Hepatocyte (in vitro differentiated cells): Measurements from ENCODE around the gene TWIST2. TPM values are rescaled to one million over a fixed set of nuclear protein-coding genes. Genes with fewer than 3 reads are reported as not detected.

Experiments
- DNase-seq: peaks from one replicate; pipeline ENCODE4 v3.0.0-alpha.2; 2016; ENCODE audit warnings: low spot score
- H2AFZ ChIP-seq: fragments of 200-600 bp; sonication (generic); 2 replicates; pipeline ENCODE4 v1.6.0; 2016; ENCODE audit warnings: antibody characterized with exemption, mild to moderate bottlenecking
- H3K27ac ChIP-seq: fragments of 200-600 bp; sonication (generic); 2 replicates; pipeline ENCODE4 v1.5.1; 2016; ENCODE audit warnings: mild to moderate bottlenecking
- H3K27me3 ChIP-seq: fragments of 200-600 bp; sonication (generic); 2 replicates; pipeline ENCODE4 v1.6.1; 2016
- H3K36me3 ChIP-seq: fragments of 200-600 bp; sonication (generic); replicated peaks from 2 replicates; pipeline ENCODE4 v1.5.1; 2016; ENCODE audit warnings: low read depth; ENCODE audit not compliant: insufficient read depth
- H3K4me1 ChIP-seq: fragments of 200-600 bp; sonication (generic); 2 replicates; pipeline ENCODE4 v1.5.1; 2016; ENCODE audit warnings: mild to moderate bottlenecking, moderate library complexity; ENCODE audit not compliant: insufficient read depth
- H3K4me2 ChIP-seq: fragments of 200-600 bp; sonication (generic); 2 replicates; pipeline ENCODE4 v1.6.0; 2016
- H3K4me3 ChIP-seq: fragments of 200-600 bp; sonication (generic); 2 replicates; pipeline ENCODE4 v1.5.1; 2016; ENCODE audit warnings: mild to moderate bottlenecking
- H3K79me2 ChIP-seq: fragments of 200-600 bp; sonication (generic); 2 replicates; pipeline ENCODE4 v1.6.0; 2017; ENCODE audit warnings: mild to moderate bottlenecking
- H3K9me2 ChIP-seq: fragments of 200-600 bp; sonication (generic); replicated peaks from 2 replicates; pipeline ENCODE4 v1.6.0; 2017; ENCODE audit warnings: mild to moderate bottlenecking; ENCODE audit not compliant: insufficient read depth
- H3K9me3 ChIP-seq: fragments of 200-600 bp; sonication (generic); 2 replicates; pipeline ENCODE4 v1.5.1; 2016; ENCODE audit warnings: low read depth, mild to moderate bottlenecking
- H4K20me1 ChIP-seq: fragments of 200-600 bp; sonication (generic); 2 replicates; pipeline ENCODE4 v1.6.0; 2016; ENCODE audit warnings: mild to moderate bottlenecking; ENCODE audit not compliant: insufficient read depth, poor library complexity, severe bottlenecking
- CTCF ChIP-seq: fragments of 200-600 bp; sonication (generic); IDR thresholded peaks from 2 replicates; pipeline ENCODE4 v1.5.1; 2016; ENCODE audit warnings: antibody characterized with exemption, mild to moderate bottlenecking; ENCODE audit not compliant: poor library complexity
- EZH2 ChIP-seq: fragments of 200-600 bp; sonication (generic); IDR thresholded peaks from 2 replicates; pipeline ENCODE4 v1.6.1; 2016; ENCODE audit warnings: antibody characterized with exemption, mild to moderate bottlenecking, borderline replicate concordance
- EZH2phosphoT487 ChIP-seq: fragments of 200-600 bp; sonication (generic); IDR thresholded peaks from one replicate; pipeline ENCODE4 v1.6.1; 2018; ENCODE audit warnings: antibody characterized with exemption, mild to moderate bottlenecking, low read depth, moderate library complexity; ENCODE audit not compliant: unreplicated experiment, severe bottlenecking
- WGBS: methylation state at CpG from one replicate; pipeline ENCODE4 v1.1.6; 2016; ENCODE audit warnings: low lambda C conversion rate; ENCODE audit errors: missing lambda C conversion rate; 5-methylcytosine and 5-hydroxymethylcytosine counted together
- polyA plus RNA-seq: library from polyadenylated mRNA; unstranded; fragments of >200 nt; fragmentation: Nextera tagmentation; extraction: Ambion mirVana; gene quantifications from 2 replicates; pipeline ENCODE4 v1.2.1, GENCODE V29; 2016
- total RNA-seq: library from RNA; depleted of rRNA; stranded (reverse); fragments of >200 nt; gene quantifications from 2 replicates; pipeline ENCODE4 v1.2.3, GENCODE V29; 2014

TWIST2 gene
- total and polyA plus RNA-seq, 2 experiments from 2014 or later, result 13.5 to 19.7 TPM

GRCh38 chr2:238908960-238909951, 61.4 kb downstream of the TWIST2 start:
- H3K9me2 ChIP-seq, result no peaks in the 10 kb centered on the region
- H2AFZ ChIP-seq, result no peak overlapping the region
- no peak for DNase-seq
- no peak for TF ChIP-seq EZH2
- TF ChIP-seq EZH2phosphoT487, result no peak
- no peak overlapping the region for H3K4me2 ChIP-seq
- H3K9me3 ChIP-seq, result no peaks in the 10 kb centered on the region
- no peak overlapping the region for H3K4me3 ChIP-seq
- H3K36me3 ChIP-seq, result no peaks in the 10 kb centered on the region
- no peaks in the 10 kb centered on the region for H4K20me1 ChIP-seq
- no peaks in the 10 kb centered on the region for H3K27me3 ChIP-seq
- peak overlapping the region; percentile 20 for H3K27ac ChIP-seq
- no peaks in the 10 kb centered on the region for H3K4me1 ChIP-seq
- 74% methylated on average over 39 of the region's 43 CpGs for WGBS
- no peaks in the 10 kb centered on the region for H3K79me2 ChIP-seq

- no peaks in the 10 kb centered on the region for H3K9me3 ChIP-seq
- H3K79me2 ChIP-seq, result no peaks in the 10 kb centered on the region
- no peaks in the 10 kb centered on the region for H3K36me3 ChIP-seq
- TF ChIP-seq CTCF, result no peak
- TF ChIP-seq EZH2phosphoT487, result no peak
- TF ChIP-seq EZH2, result no peak
- H3K27me3 ChIP-seq, result no peaks in the 10 kb centered on the region
- no peak overlapping the region for H3K4me2 ChIP-seq
- H3K4me3 ChIP-seq, result no peak overlapping the region
- no peak overlapping the region for H3K27ac ChIP-seq
- no peaks in the 10 kb centered on the region for H4K20me1 ChIP-seq
- 96% methylated on average over 10 of the region's 10 CpGs for WGBS
- H3K9me2 ChIP-seq, result no peaks in the 10 kb centered on the region
- no peak overlapping the region for H2AFZ ChIP-seq
- DNase-seq, result no peak
- H3K4me1 ChIP-seq, result no peaks in the 10 kb centered on the region
Measured at GRCh38 chr2:238910751-238911351, 63.0 kb downstream of the TWIST2 start.

- Histone ChIP-seq H4K20me1 (no peaks in the 10 kb centered on the region), H2AFZ (no peak overlapping the region), H3K4me1 (no peaks in the 10 kb centered on the region), H3K9me3 (no peaks in the 10 kb centered on the region), H3K4me3 (no peak overlapping the region), H3K27ac (no peak overlapping the region), H3K79me2 (no peaks in the 10 kb centered on the region), H3K9me2 (no peaks in the 10 kb centered on the region), H3K27me3 (no peaks in the 10 kb centered on the region), H3K36me3 (no peaks in the 10 kb centered on the region), H3K4me2 (no peak overlapping the region)
- TF ChIP-seq CTCF (no peak), EZH2phosphoT487 (no peak), EZH2 (no peak)
- no peak for DNase-seq
- 85% methylated on average over 21 of the region's 21 CpGs for WGBS
Measured at GRCh38 chr2:238911376-238912227, 63.7 kb downstream of the TWIST2 start.
